ENCODE results near the gene NUP93.
A peak's percentile ranks its signal among the peaks of the same experiment; 100 is the strongest.
"Not testable (repeated sequence)": the region's sequence is repeated elsewhere in the genome, so short reads cannot be mapped to it uniquely, and the experiment has no call there.

The NUP93 gene

GRCh38 chr16:56858374-56858773 is 128.4 kb downstream of the NUP93 start:
- no peak for DNase-seq

DNA sequence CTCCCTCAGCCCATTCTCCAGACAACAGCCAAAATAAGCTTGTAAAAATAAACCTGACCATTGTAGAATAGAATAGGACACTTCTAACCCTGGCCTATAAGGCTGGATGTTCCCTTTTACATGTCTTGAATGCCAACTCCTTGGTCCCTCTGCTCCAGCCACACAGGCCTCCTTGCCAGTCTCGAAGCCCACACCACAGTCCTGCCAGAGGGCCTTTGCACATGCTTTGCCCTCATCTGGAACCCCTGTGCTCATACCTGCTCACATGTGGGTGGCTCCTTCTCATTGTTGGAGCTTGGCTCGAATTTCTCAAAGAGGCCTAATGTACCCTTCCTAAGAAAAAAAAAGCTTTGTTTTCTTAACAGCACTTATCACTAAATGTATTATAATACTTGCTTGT is 129.7 kb downstream of the NUP93 start:
- no peak overlapping the region for H3K4me3 Mint-ChIP-seq
- H3K27ac Mint-ChIP-seq: no peak overlapping the region
- ATAC-seq: no peak

More at GRCh38 chr16:56858374-56858773, 128.4 kb downstream of the NUP93 start:
- Mint-ChIP-seq H3K27ac (peak overlapping the region; percentile 34), H3K4me1 (peaks cover 52% of the 10 kb centered on the region), H3K4me3 (no peak overlapping the region), H3K9me3 (no peaks in the 10 kb centered on the region), H3K27me3 (no peaks in the 10 kb centered on the region), H3K36me3 (ENCODE audit: low read depth) (no peaks in the 10 kb centered on the region)
- ATAC-seq: no peak

DNA sequence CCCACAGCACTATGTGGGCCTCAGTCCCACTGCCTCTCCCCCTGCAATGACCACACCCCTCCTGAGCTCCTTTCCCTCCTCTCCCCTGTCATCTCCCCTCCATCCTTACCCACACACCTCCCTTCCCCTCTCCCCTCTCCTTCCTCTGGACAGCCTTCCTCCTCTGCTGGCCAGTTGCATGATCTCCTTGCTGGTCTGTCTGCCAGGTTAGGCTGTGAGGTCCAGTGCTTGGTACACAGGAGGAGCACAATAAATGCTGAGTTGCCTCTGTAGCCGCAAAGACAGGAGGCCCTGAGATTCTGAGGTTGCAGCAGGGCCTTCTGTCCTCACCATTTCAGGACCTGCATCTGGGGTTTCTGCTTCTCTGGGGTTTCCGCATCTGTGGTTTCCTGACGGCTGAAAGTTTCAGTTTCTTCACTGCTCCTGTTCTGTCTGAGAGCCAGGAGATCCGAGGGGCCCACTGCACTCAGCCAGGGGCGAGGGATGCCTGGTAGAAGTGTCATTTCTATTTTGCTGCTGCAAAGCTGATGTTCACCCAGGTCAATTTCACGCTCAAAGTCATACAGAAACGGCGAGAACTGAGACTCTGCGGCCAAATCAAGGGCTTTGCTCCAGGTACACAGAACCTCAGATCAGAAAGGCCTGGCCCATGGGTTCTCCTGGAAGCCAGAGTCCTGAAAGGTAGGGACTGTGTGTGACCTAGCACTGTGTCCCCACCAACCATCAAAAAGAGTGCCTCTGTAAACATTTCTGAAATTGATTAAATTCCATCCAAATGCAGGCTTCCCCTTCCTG is 130.5 kb downstream of the NUP93 start:
- Mint-ChIP-seq H3K4me3 (peak overlapping the region; percentile 39), H3K27me3 (no peaks in the 10 kb centered on the region), H3K9me3 (no peaks in the 10 kb centered on the region), H3K27ac (peak overlapping the region; percentile 77), H3K4me1 (peaks cover 53% of the 10 kb centered on the region), H3K36me3 (ENCODE audit: low read depth) (no peaks in the 10 kb centered on the region)
- DNase-seq (peak; percentile 71), ATAC-seq (peak; percentile 94)

More for the DNA sequence above, 129.7 kb downstream of the NUP93 start:
- H3K4me1 Mint-ChIP-seq: peaks cover 53% of the 10 kb centered on the region
- no peaks in the 10 kb centered on the region for H3K27me3 Mint-ChIP-seq
- H3K9me3 Mint-ChIP-seq: no peaks in the 10 kb centered on the region
- no peaks in the 10 kb centered on the region for H3K36me3 Mint-ChIP-seq (ENCODE audit: low read depth)
- DNase-seq: no peak

GRCh38 chr16:56861092-56861610 is 131.2 kb downstream of the NUP93 start:
- H3K27me3 Mint-ChIP-seq: no peaks in the 10 kb centered on the region
- H3K4me1 Mint-ChIP-seq: peaks cover 53% of the 10 kb centered on the region
- no peaks in the 10 kb centered on the region for H3K9me3 Mint-ChIP-seq
- peak overlapping the region; percentile 38 for H3K4me3 Mint-ChIP-seq
- no peaks in the 10 kb centered on the region for H3K36me3 Mint-ChIP-seq (ENCODE audit: low read depth)
- peak overlapping the region; percentile 77 for H3K27ac Mint-ChIP-seq
- DNase-seq (no peak), ATAC-seq (peak; percentile 30)

GRCh38 chr16:56861756-56862155 is 131.8 kb downstream of the NUP93 start:
- peaks cover 53% of the 10 kb centered on the region for H3K4me1 Mint-ChIP-seq
- no peak overlapping the region for H3K27ac Mint-ChIP-seq
- H3K9me3 Mint-ChIP-seq: no peaks in the 10 kb centered on the region
- ATAC-seq (no peak), DNase-seq (no peak)
- H3K4me3 Mint-ChIP-seq: no peak overlapping the region
- H3K36me3 Mint-ChIP-seq (ENCODE audit: low read depth): no peaks in the 10 kb centered on the region
- no peaks in the 10 kb centered on the region for H3K27me3 Mint-ChIP-seq

GRCh38 chr16:56862776-56863175 is 132.8 kb downstream of the NUP93 start:
- no peaks in the 10 kb centered on the region for H3K27me3 Mint-ChIP-seq
- H3K4me1 Mint-ChIP-seq: peaks cover 58% of the 10 kb centered on the region
- H3K36me3 Mint-ChIP-seq (ENCODE audit: low read depth): no peaks in the 10 kb centered on the region
- H3K4me3 Mint-ChIP-seq: no peak overlapping the region
- no peak for DNase-seq
- H3K27ac Mint-ChIP-seq: peak overlapping the region; percentile 28
- no peak for ATAC-seq
- no peaks in the 10 kb centered on the region for H3K9me3 Mint-ChIP-seq

- peaks cover 45% of the 10 kb centered on the region for H3K4me1 Mint-ChIP-seq
- no peak within 1 kb of the TSS for H3K27ac Mint-ChIP-seq
- H3K4me3 Mint-ChIP-seq: no peak within 1 kb of the TSS
- no peak for ATAC-seq
- H3K36me3 Mint-ChIP-seq (ENCODE audit: low read depth): no peaks in the 10 kb centered on the region
- H3K27me3 Mint-ChIP-seq: no peaks in the 10 kb centered on the region
- no peak for DNase-seq
- no peaks in the 10 kb centered on the region for H3K9me3 Mint-ChIP-seq
Observed at GRCh38 chr16:56864960-56865359, 135.0 kb downstream of the NUP93 start, which contains the start of gene SLC12A3. Gene SLC12A3 (plus strand): TSS chr16:56865207. CDS start chr16:56865236, 29 bp downstream.

- DNase-seq (no peak), ATAC-seq (no peak)
- H3K4me1 Mint-ChIP-seq: peaks cover 43% of the 10 kb centered on the region
- no peak overlapping the region for H3K27ac Mint-ChIP-seq
- no peaks in the 10 kb centered on the region for H3K9me3 Mint-ChIP-seq
- no peak overlapping the region for H3K4me3 Mint-ChIP-seq
- H3K36me3 Mint-ChIP-seq (ENCODE audit: low read depth): no peaks in the 10 kb centered on the region
- H3K27me3 Mint-ChIP-seq: no peaks in the 10 kb centered on the region
Observed at GRCh38 chr16:56865394-56866062, 135.6 kb downstream of the NUP93 start.

DNA sequence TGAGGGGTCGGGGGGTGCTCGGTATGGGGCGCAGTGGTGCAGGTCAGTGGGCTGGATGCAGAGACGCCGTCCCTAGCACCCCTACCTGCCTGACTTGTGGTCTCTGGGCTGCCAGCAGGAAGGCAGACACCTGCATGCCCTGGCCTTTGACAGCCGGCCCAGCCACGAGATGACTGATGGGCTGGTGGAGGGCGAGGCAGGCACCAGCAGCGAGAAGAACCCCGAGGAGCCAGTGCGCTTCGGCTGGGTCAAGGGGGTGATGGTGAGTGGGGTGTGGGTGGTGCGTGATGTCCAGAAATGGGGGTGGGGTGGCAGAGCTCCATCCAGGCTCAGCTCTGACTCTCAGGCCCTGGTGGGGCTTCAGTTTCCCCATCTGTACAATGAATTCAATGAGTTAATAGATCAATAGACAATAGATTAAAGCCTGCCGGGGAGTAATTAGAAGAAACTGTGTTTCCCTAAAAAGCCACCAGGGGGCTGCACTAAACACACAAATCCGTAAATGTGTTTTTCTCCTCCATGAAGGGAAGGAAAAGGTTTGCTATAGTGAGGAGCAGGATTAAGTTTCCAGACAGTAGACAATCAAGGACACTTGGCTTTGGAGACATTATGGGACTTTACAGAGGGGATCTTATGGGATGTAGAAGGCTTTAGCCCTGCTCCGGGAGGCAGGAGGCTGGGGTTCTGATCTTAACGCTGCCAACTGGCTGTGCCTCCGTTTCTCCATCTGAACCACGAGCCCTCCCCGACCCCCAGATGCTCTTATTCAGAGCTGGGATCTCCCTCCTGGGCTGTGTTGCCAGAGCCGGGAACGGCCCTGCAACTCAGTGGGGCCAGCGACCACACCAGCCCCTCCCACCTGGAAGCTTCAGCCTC is 137.3 kb downstream of the NUP93 start:
- no peaks in the 10 kb centered on the region for H3K27me3 Mint-ChIP-seq
- DNase-seq (peak; percentile 46), ATAC-seq (no peak)
- H3K27ac Mint-ChIP-seq: peak overlapping the region; percentile 17
- H3K36me3 Mint-ChIP-seq (ENCODE audit: low read depth): no peaks in the 10 kb centered on the region
- H3K9me3 Mint-ChIP-seq: no peaks in the 10 kb centered on the region
- H3K4me3 Mint-ChIP-seq: no peak overlapping the region
- peaks cover 30% of the 10 kb centered on the region for H3K4me1 Mint-ChIP-seq

DNA sequence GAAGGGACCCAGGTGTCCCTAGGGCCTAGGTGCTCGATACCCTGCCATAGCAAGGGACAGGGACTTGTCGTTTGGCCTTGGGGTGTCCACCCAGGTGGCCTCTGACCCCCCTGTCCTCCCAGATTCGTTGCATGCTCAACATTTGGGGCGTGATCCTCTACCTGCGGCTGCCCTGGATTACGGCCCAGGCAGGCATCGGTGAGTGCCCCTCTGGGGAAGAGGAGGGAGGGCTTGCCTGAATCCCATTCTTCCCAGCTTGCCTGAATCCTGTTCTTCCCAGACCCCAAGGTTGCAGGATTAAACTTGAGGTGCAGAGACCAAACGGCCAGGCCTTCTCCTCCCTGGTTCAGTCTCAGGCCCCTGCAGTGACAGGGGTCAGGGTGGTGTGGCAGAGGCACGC is 138.2 kb downstream of the NUP93 start:
- H3K9me3 Mint-ChIP-seq: no peaks in the 10 kb centered on the region
- ATAC-seq: no peak
- DNase-seq: no peak
- H3K27ac Mint-ChIP-seq: no peak overlapping the region
- H3K4me3 Mint-ChIP-seq: no peak overlapping the region
- no peaks in the 10 kb centered on the region for H3K36me3 Mint-ChIP-seq (ENCODE audit: low read depth)
- no peaks in the 10 kb centered on the region for H3K27me3 Mint-ChIP-seq
- H3K4me1 Mint-ChIP-seq: peaks cover 20% of the 10 kb centered on the region

- ATAC-seq; H3K36me3 Mint-ChIP-seq (ENCODE audit: low read depth); H3K27me3 Mint-ChIP-seq; H3K27ac Mint-ChIP-seq; H3K4me3 Mint-ChIP-seq; DNase-seq; H3K9me3 Mint-ChIP-seq: not testable (repeated sequence)
- peaks cover 17% of the 10 kb centered on the region for H3K4me1 Mint-ChIP-seq
Observed at GRCh38 chr16:56868766-56869165, 138.8 kb downstream of the NUP93 start.

GRCh38 chr16:56869513-56870275 is 139.8 kb downstream of the NUP93 start:
- Mint-ChIP-seq H3K27ac (peak overlapping the region; percentile 64), H3K27me3 (no peaks in the 10 kb centered on the region), H3K4me1 (peaks cover 17% of the 10 kb centered on the region), H3K9me3 (no peaks in the 10 kb centered on the region), H3K4me3 (no peak overlapping the region), H3K36me3 (ENCODE audit: low read depth) (no peaks in the 10 kb centered on the region)
- ATAC-seq: peak; percentile 70
- peak; percentile 60 for DNase-seq

GRCh38 chr16:56870276-56870888 is 140.5 kb downstream of the NUP93 start:
- peaks cover 17% of the 10 kb centered on the region for H3K4me1 Mint-ChIP-seq
- no peak for DNase-seq
- ATAC-seq: peak; percentile 26
- H3K9me3 Mint-ChIP-seq: no peaks in the 10 kb centered on the region
- H3K36me3 Mint-ChIP-seq (ENCODE audit: low read depth): no peaks in the 10 kb centered on the region
- H3K4me3 Mint-ChIP-seq: no peak overlapping the region
- peak overlapping the region; percentile 64 for H3K27ac Mint-ChIP-seq
- H3K27me3 Mint-ChIP-seq: no peaks in the 10 kb centered on the region
